Astrocyte of the hippocampus (primary cell): ENCODE measurements around the gene PODN.

Experiments
- DNase-seq: peaks from one replicate; pipeline ENCODE4 v3.0.0; 2011; ENCODE audit warnings: low read depth, low spot score

Gene PODN

GRCh38 chr1:53051676-53052075, 10.3 kb upstream of the PODN start:
- DNase-seq: no peak

GRCh38 chr1:53057127-53057526, 4.9 kb upstream of the PODN start:
- no peak for DNase-seq

GRCh38 chr1:53060579-53060978, 1.4 kb upstream of the PODN start:
- no peak for DNase-seq

- no peak for DNase-seq
Observed at GRCh38 chr1:53061123-53061858, 722 bp upstream of the PODN start.

- peak; percentile 25 for DNase-seq
Observed at GRCh38 chr1:53062708-53063591, 937 bp downstream of the PODN start.

GRCh38 chr1:53063744-53064515, 1.9 kb downstream of the PODN start:
- DNase-seq: no peak

GRCh38 chr1:53065391-53065790, 3.4 kb downstream of the PODN start:
- no peak for DNase-seq

GRCh38 chr1:53066488-53066887, 4.5 kb downstream of the PODN start:
- DNase-seq: no peak

- no peak for DNase-seq
Observed at GRCh38 chr1:53066891-53067738, 5.1 kb downstream of the PODN start.

GRCh38 chr1:53067886-53068285, 5.9 kb downstream of the PODN start:
- no peak for DNase-seq

- DNase-seq: no peak
Observed at GRCh38 chr1:53068314-53069099, 6.5 kb downstream of the PODN start.

GRCh38 chr1:53069265-53069662, 7.3 kb downstream of the PODN start:
- DNase-seq: no peak

- no peak for DNase-seq
Observed at GRCh38 chr1:53069663-53070327, 7.8 kb downstream of the PODN start.

- no peak for DNase-seq
Observed at GRCh38 chr1:53070621-53071020, 8.6 kb downstream of the PODN start.

- DNase-seq: no peak
Observed at GRCh38 chr1:53071167-53071865, 9.3 kb downstream of the PODN start.

- DNase-seq: no peak
Observed at GRCh38 chr1:53071915-53072314, 9.9 kb downstream of the PODN start.

- no peak for DNase-seq
Observed at GRCh38 chr1:53073287-53073686, 11.3 kb downstream of the PODN start.

- peak; percentile 40 for DNase-seq
Observed at GRCh38 chr1:53073868-53074311, 11.9 kb downstream of the PODN start.
